GM12891 (cell line): ENCODE measurements around the gene SSTR1.

ENCODE experiments used
- POLR2A ChIP-seq: IDR thresholded peaks from 2 replicates; pipeline ENCODE4 v1.6.1; 2011; ENCODE audit warnings: low read depth, low read length, control low read depth
- TAF1 ChIP-seq: IDR thresholded peaks from 2 replicates; pipeline ENCODE4 v1.6.1; 2011; ENCODE audit warnings: low read depth, low read length, control low read depth

DNA sequence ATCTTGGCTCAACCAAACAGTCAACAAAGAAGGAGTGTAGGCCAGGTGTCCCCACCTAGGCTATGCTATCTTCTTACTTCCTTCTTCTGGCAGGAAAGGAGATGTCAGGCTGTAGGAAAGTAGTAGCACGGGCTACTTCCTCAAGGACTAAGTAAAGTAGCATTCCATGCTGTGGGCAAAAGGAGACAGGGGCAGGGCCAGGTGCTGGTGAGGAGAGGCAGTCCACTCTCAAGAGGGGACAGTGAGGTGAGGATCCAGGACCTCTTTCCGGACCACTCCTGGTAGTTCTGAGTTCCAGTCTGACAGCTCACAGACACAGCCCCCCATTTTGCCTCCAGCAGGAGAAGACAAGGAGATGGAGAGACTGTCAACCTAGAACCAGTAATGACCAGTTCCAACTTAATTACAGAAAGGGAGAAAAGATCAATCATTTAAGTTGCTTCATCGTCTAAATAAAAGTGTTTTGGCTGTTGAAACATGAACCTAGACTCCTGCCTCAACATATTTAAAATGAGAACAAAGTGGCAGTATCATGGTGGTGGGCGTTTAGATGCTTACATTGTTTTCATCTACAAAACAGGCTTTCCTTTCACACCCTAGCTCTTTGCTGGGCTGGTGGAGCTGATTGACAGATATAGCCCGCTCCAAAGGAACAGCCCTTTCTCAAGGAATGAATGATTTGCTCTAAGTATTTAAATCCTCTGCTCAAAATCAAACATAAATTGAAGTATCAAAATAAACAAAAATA is 5.1 kb upstream of the SSTR1 start:
- TF ChIP-seq TAF1 (no peak), POLR2A (no peak)
